GM06990 (cell line): ENCODE measurements around the gene PHACTR3.

Experiments used
- DNase-seq: peaks from one replicate; pipeline ENCODE4 v3.0.0-alpha.2; 2011; ENCODE audit not compliant: insufficient read length; ENCODE audit errors: extremely low read depth
- H3K27me3 ChIP-seq: replicated peaks from 2 replicates; pipeline ENCODE4 v1.6.0; 2011; ENCODE audit warnings: low read length; ENCODE audit not compliant: control insufficient read depth, insufficient read depth
- H3K36me3 ChIP-seq: 2 replicates; pipeline ENCODE4 v1.5.1; 2011; ENCODE audit warnings: low read length; ENCODE audit not compliant: control insufficient read depth, insufficient read depth
- H3K4me3 ChIP-seq: replicated peaks from 2 replicates; pipeline ENCODE4 v1.5.1; 2011; ENCODE audit warnings: low read depth, mild to moderate bottlenecking, control low read depth, low read length
- TF ChIP-seq, protein P1 (sequence below): IDR thresholded peaks from 2 replicates; pipeline ENCODE4 v1.5.1; 2011; ENCODE audit warnings: low read length, control low read depth, mild to moderate bottlenecking, inconsistent platforms; ENCODE audit not compliant: insufficient read depth, poor library complexity, severe bottlenecking

Gene PHACTR3

DNA sequence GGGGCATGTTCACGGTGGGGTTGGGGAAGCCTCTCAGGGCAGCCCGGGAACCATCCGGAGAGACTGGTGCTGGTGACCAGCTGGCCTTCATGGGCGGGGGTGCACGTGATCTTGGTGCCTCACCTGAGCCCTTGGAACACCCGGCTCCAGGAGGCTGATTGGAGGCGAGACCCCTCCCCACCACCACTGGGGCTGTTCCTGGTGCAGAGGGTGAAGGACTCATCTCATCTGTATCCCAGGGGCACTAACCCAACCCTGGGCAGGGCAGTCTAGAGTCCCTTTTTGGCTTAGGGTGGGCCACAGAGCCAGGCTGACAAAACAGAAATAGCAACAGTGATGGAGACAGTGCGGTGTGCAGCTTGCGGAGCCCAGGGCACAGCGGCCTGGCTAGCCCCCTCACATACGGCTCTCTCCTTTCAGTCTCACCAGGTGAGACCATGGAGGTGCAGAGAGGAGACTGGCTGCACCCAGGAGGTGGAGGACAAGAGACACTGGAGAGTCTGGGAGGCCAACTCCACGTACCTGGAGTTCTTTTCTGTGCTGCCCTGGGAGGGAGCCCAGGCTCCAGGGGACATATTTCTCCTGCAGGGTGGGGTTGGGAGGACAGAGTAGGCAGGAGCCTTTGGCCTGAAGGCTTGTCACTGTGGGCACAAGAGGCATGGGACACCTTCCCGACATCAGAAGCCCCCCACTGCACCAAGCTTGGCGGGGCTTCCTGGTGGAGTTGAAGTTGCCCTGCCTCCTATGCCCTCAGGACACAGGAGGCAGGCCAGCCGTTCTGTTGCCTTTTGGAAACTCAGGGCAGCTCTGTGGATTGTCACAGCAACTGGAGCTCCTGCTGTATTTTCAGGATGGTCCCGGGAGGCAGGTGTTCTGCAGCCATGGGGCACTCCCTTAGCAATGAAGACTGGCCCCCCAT, 223.1 kb downstream of the PHACTR3 start:
- Histone ChIP-seq H3K4me3 (no peak overlapping the region), H3K27me3 (peaks cover 2% of the 10 kb centered on the region; the same call in 1 of the 2 replicates), H3K36me3 (no peaks in the 10 kb centered on the region)
- DNase-seq = no peak
- TF ChIP-seq, protein P1, sequence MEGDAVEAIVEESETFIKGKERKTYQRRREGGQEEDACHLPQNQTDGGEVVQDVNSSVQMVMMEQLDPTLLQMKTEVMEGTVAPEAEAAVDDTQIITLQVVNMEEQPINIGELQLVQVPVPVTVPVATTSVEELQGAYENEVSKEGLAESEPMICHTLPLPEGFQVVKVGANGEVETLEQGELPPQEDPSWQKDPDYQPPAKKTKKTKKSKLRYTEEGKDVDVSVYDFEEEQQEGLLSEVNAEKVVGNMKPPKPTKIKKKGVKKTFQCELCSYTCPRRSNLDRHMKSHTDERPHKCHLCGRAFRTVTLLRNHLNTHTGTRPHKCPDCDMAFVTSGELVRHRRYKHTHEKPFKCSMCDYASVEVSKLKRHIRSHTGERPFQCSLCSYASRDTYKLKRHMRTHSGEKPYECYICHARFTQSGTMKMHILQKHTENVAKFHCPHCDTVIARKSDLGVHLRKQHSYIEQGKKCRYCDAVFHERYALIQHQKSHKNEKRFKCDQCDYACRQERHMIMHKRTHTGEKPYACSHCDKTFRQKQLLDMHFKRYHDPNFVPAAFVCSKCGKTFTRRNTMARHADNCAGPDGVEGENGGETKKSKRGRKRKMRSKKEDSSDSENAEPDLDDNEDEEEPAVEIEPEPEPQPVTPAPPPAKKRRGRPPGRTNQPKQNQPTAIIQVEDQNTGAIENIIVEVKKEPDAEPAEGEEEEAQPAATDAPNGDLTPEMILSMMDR = no peak

GRCh38 chr20:59828125-59829053, 224.0 kb downstream of the PHACTR3 start:
- Histone ChIP-seq H3K36me3 (no peaks in the 10 kb centered on the region), H3K27me3 (peaks cover 2% of the 10 kb centered on the region; the same call in 1 of the 2 replicates), H3K4me3 (no peak overlapping the region)
- no peak for DNase-seq
- TF ChIP-seq, protein P1 = no peak

GRCh38 chr20:59829054-59829785, 224.9 kb downstream of the PHACTR3 start:
- TF ChIP-seq, protein P1 = no peak
- Histone ChIP-seq H3K4me3 (no peak overlapping the region), H3K27me3 (peaks cover 2% of the 10 kb centered on the region; the same call in 1 of the 2 replicates), H3K36me3 (no peaks in the 10 kb centered on the region)
- DNase-seq = no peak

DNA sequence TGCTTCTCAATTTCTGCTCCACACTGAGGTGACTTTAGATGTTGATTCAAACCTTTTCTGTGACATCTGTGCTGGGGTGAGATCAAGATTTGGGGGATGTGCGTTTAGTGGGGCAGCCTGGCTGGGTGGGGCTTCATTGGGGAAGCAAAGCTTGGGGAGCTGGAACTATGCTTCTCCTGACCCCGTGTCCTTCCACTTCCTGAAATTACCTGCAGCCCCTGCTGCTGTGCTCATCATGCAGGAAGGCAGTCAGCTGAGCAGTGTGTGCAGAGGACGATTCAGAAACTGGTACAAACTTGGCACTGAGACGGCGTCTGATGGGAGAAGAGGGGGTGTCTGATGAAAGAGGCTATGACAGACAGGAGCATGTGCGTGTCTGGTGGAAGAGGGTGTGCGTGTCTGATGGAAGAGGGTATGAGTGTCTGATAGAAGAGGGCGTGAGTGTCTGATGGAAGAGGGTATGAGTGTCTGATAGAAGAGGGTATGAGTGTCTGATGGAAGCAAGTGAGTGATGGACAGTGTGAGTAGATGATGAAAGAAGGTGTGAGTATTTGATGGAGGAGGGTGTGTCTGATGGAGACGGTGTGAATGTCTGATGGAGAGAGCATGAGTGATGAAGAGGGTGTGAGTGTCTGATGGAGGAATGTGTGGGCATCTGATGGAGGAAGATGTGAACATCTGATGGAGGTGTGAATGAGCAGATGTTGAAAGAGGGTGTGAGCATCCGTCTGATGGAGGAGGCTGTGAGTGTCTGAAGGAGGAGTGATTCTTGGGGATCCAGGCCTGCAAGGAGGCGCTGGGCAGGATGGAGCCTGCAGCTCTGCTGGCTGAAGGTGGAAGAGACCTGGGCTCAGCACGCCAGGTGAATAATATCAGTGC, 225.7 kb downstream of the PHACTR3 start:
- H3K36me3 ChIP-seq = no peaks in the 10 kb centered on the region
- H3K27me3 ChIP-seq = peaks cover 2% of the 10 kb centered on the region; the same call in 1 of the 2 replicates
- no peak overlapping the region for H3K4me3 ChIP-seq
- DNase-seq = no peak
- TF ChIP-seq, protein P1 = no peak
